ENCODE results near the gene TBPL2.

DNA sequence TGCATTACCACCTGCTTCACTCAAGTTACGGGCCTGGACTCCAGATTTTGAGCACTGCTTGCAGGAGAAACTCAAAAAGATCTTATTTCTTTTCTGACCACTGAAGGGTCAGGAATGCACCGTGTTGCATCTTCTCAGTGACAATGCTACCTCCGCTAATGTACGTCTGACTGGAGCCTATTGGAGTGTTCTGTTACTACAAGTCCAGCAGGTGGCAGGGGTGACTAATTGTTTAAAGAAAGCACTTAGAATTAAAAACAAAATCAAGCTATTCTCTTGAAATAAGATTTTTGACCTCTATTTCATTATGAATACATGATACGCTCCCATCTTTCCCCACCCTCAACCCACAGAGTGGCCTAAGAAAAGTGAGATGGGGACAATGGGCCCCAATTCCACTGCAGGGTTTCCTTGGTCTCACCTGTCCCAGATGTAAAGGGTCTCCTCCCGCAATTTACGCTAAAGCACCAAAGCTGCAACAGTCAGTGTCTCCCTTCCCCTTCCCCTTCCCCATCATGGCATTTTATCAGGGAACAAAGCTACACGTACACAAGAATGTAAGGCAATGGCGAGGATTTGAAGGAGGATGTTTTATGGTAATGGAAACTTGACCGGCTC, 2.2 kb downstream of the TBPL2 start:
- TF ChIP-seq EZH2 (IDR thresholded peaks at IDR 0.05; ENCODE audit: insufficient read depth, poor library complexity, severe bottlenecking) (no peak), EZH2phosphoT487 (IDR thresholded peaks at IDR 0.05; ENCODE audit: insufficient read depth, low read depth) (no peak)

Measured in GM23248 (cell line).